GM12874 (cell line): ENCODE data around the gene LRRC28.

Experiments used
- TF ChIP-seq, protein P1 (sequence below): IDR thresholded peaks from 2 replicates; pipeline ENCODE4 v1.5.1; 2011; ENCODE audit warnings: low read depth, mild to moderate bottlenecking, control low read depth, low read length, moderate library complexity; ENCODE audit not compliant: insufficient read depth

The LRRC28 gene

DNA sequence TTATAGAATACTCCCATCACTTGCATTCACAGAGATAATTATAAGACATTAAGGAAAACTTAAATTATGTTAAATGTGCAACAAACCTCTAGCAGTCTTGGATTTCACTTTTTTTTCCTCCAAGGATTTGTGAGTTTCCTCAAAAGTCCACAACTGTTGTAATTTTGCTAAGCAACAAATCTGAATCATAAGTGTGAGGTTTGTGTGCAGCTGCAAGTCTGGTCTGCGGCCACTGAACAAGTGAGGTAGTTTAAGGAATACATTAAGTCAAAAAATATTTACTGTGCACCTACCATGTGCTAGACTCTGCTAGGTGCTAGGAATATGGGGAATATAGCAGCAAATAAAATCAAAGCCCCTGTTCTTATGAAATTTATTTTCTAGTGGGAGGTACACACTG, 70.2 kb downstream of the LRRC28 start:
- TF ChIP-seq, protein P1, sequence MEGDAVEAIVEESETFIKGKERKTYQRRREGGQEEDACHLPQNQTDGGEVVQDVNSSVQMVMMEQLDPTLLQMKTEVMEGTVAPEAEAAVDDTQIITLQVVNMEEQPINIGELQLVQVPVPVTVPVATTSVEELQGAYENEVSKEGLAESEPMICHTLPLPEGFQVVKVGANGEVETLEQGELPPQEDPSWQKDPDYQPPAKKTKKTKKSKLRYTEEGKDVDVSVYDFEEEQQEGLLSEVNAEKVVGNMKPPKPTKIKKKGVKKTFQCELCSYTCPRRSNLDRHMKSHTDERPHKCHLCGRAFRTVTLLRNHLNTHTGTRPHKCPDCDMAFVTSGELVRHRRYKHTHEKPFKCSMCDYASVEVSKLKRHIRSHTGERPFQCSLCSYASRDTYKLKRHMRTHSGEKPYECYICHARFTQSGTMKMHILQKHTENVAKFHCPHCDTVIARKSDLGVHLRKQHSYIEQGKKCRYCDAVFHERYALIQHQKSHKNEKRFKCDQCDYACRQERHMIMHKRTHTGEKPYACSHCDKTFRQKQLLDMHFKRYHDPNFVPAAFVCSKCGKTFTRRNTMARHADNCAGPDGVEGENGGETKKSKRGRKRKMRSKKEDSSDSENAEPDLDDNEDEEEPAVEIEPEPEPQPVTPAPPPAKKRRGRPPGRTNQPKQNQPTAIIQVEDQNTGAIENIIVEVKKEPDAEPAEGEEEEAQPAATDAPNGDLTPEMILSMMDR: no peak

DNA sequence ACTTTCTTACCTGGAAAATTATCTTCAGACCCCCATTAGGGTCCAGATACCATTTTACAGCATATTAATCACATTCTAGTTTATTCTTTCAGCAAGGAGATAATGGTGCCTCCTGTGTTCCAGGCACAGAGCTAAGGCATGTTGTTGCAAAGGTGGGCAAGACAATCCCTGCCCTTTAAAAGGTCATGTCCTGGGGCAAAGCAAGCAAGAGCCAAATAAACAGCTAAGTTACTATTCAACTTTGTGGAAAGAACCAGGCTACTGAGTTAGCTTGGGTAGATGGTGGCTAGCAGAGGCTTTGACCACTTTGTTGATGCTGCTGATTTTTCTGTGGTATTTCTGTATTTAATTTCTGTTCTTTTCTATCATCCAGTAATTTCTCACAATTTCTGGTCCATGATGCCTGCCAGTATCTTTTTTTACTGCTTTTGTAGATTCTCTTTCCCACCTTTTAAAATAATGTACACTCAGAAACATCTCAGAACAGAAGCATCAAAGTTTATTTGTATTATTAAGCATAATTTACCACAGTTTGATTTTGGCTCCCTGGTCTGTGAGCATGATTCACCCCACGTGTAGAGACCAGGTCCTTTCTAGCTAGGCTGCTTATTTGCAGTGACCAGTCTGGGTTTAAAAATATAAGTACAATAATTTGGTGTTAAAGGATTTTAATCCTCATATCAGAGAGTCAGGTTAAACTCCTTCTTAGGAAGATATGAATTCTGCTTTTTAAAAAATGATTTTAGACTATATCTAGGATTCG, 71.5 kb downstream of the LRRC28 start:
- TF ChIP-seq, protein P1: no peak

DNA sequence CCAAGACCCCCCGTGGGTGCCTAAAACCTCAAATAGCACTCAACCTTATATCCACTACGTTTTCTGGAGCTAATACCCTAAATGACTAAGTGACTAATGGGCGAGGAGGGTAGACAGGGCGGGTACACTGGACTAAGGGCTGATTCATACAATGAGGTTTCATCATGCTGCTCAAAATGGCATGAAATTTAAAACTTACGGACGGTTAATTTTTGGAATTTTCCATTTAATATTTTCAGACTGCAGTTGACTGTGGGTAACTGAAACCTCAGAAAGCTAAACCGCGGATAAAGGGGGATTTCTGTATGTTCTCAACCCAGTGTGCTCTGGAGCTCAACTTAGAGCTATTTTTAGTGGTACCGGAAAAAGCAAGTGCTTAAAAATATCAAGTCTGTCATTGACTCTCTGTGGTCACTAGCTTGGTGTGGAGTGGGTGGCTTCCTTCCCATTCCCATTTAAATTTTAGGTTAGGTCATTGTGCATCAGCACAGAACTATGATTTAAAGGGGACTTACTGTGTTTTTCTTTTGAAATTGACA, 72.9 kb downstream of the LRRC28 start:
- TF ChIP-seq, protein P1: no peak

DNA sequence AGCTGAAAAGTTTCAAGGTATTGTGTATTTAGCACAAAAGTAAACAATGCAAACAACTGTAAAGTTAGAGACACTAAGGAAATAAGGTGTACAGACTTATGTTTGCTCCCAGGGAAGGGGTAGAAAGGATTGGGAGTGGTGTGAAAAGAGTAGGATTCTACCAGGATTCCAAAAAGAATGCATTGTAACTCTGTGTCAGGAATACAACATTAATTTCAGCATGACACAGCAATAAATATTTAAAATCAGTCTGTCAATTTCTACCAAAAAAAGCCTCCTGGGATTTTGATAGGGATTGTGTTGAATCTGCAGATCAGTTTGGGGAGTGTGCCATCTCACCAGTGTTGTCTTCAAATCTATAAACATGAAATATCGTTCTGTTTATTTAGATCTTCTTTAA, 73.4 kb downstream of the LRRC28 start:
- TF ChIP-seq, protein P1: no peak

DNA sequence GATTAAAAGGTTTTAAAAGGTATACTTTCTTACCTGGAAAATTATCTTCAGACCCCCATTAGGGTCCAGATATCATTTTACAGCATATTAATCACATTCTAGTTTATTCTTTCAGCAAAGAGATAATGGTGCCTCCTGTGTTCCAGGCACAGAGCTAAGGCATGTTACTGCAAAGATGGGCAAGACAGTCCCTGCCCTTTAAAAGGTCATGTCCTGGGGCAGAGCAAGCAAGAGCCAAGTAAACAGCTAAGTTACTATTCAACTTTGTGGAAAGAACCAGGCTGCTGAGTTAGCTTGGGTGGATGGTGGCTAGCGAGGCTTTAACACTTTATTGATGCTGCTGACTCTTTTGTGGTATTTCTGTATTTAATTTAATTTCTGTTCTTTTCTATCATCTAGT, 75.0 kb downstream of the LRRC28 start:
- TF ChIP-seq, protein P1: no peak

DNA sequence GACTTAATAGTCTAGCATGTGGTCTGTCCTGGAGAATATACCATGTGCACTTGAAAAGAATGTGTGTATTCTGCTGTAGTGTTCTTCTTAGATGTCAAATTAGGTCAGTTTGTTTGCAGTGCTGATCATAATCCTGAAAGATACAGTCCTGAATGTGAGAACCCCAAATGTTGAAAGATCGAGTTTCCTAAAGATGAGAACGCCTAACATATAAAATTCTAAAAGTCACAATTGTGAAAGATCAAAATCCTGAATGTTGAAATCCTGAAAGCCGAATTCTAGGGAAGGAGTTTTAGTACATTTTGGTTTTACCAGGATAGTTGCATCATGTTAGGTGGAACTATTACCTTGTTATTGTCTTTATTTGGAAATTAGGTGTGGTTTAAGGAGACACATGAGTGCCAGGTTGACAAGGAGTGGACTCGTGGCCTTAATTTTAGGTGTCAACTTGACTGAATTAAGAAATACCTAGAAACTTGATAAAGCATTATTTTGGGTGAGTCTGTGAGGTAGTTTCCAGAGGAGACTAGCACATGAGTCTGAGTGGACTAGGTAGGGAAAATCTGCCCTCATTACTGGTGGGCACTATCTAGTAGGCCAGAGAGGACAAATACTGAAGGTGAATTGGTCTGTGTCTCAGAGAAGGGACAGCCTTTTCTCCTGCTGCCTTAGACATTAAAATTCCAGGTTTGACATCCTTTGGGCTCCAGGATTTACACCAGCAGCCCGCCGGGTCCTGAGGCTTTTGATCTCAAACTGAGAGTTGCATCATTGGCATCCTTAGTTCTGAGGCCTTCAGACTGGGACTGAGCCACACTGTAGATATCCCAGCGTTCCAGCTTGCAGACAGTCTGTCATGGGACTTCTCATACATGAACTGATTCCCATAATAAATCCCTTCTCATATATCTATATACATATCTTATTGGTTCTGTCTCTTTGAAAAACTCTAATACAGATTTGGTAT, 77.1 kb downstream of the LRRC28 start:
- TF ChIP-seq, protein P1: no peak

DNA sequence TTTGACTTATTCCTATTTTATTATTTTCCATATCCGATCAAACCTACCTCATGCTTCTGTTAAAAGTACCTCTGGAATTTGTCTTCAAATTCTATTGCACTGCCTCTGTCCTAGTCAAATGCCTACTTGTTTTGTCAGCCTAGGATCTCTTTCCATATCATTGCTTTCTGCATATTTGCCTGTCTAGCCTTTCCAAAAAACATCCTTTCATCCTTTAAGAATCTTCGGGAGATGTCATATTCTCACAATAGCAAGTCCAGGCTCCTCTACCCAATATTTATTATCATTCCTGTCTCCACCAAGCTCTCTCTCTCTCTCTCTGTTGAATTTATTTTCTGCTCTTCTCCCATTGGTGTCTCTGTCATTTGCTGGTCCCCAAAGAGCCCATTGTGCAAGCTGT, 80.1 kb downstream of the LRRC28 start:
- TF ChIP-seq, protein P1: no peak
